Measurements from ENCODE around the gene VEZF1.

VEZF1 gene

GRCh38 chr17:57935833-57936807 is 51.9 kb downstream of the VEZF1 start:
- TF ChIP-seq, protein P1, sequence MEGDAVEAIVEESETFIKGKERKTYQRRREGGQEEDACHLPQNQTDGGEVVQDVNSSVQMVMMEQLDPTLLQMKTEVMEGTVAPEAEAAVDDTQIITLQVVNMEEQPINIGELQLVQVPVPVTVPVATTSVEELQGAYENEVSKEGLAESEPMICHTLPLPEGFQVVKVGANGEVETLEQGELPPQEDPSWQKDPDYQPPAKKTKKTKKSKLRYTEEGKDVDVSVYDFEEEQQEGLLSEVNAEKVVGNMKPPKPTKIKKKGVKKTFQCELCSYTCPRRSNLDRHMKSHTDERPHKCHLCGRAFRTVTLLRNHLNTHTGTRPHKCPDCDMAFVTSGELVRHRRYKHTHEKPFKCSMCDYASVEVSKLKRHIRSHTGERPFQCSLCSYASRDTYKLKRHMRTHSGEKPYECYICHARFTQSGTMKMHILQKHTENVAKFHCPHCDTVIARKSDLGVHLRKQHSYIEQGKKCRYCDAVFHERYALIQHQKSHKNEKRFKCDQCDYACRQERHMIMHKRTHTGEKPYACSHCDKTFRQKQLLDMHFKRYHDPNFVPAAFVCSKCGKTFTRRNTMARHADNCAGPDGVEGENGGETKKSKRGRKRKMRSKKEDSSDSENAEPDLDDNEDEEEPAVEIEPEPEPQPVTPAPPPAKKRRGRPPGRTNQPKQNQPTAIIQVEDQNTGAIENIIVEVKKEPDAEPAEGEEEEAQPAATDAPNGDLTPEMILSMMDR (IDR thresholded peaks at IDR 0.05; ENCODE audit: control extremely low read depth, extremely low read depth, low read depth, missing control alignments): no peak
- ChIA-PET POLR2A (no interaction called here), CTCF (interaction anchor here (0.6 to 1.7 kb wide), 5 partner anchors 9 to 61 kb away, joined by 3 to 5 read pairs (median 3); no protein-coding TSS in a partner anchor)
- no peak for DNase-seq (ENCODE audit: extremely low spot score)

DNA sequence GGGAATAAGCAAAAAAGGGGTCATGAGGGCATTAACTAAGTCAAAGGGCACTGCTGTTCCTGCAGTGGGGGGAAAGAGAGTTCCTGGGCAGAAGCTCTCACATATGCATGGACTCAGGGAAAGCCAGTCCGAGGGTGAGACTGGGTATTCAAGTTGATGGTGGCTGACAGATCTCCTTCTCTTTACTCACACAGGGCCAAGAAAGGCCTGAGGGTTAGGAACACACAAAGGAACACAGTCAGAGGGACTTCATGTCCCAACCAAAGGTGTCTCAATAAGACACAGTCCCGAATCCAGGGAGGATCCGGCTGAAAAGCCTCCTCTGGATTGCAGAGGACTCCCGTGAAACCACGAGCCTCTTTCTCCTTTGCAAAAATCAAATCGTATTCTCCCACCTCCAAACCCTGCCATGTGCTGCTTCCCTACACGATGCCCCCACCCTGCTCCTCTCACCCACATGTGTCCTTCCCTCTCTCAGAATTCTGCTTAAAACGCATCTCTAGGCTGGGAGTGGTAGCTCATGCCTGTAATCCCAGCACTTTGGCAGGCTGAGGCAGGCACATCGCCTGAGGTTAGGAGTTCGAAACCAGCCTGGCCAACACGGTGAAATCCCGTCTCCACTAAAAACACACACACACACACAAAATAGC is 56.4 kb downstream of the VEZF1 start:
- TF ChIP-seq, protein P1 (IDR thresholded peaks at IDR 0.05; ENCODE audit: control extremely low read depth, extremely low read depth, low read depth, missing control alignments): no peak
- DNase-seq (ENCODE audit: extremely low spot score): no peak
- CTCF ChIA-PET: interaction anchor here (1.0 to 1.5 kb wide), 5 partner anchors 11 to 32 kb away, joined by 3 to 4 read pairs (median 3); no protein-coding TSS in a partner anchor
- POLR2A ChIA-PET: no interaction called here

- TF ChIP-seq, protein P1 (IDR thresholded peaks at IDR 0.05; ENCODE audit: control extremely low read depth, extremely low read depth, low read depth, missing control alignments): no peak
- ChIA-PET POLR2A (no interaction called here), CTCF (interaction anchor here (1.0 to 1.5 kb wide), 3 partner anchors 14 to 31 kb away, joined by 3 read pairs; no protein-coding TSS in a partner anchor)
- no peak for DNase-seq (ENCODE audit: extremely low spot score)
These were observed 57.8 kb downstream of the VEZF1 start for GRCh38 chr17:57930239-57930638.

DNA sequence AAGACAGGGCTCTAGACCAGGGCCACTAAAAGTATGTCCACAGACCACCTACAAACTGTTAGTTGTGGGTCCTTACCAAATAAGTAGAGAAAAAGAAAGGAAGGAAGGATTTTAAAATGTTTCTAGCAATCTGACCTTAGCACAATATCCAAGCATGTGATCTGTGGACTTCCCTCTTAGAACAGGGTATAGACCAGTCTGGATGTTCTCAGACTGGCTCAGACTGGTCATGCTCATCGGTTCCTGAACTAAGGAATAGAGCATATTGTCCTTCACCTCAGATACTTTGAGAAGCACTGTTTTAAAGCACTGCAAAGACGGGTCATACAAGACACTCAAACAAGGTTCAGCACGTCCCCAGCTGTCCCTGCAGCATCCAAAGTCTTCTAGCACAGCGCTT is 58.7 kb downstream of the VEZF1 start:
- DNase-seq (ENCODE audit: extremely low spot score): no peak
- TF ChIP-seq, protein P1 (IDR thresholded peaks at IDR 0.05; ENCODE audit: control extremely low read depth, extremely low read depth, low read depth, missing control alignments): no peak
- CTCF ChIA-PET: no interaction called here
- POLR2A ChIA-PET: no interaction called here

- ChIA-PET POLR2A (no interaction called here), CTCF (no interaction called here)
- TF ChIP-seq, protein P1 (IDR thresholded peaks at IDR 0.05; ENCODE audit: control extremely low read depth, extremely low read depth, low read depth, missing control alignments): no peak
- DNase-seq (ENCODE audit: extremely low spot score): no peak
These were observed 59.1 kb downstream of the VEZF1 start for GRCh38 chr17:57928928-57929327.

GRCh38 chr17:57927048-57927723 is 60.9 kb downstream of the VEZF1 start:
- ChIA-PET CTCF (interaction anchor here (0.9 to 1.5 kb wide), 3 partner anchors 9 to 70 kb away, joined by 3 to 8 read pairs (median 3); no protein-coding TSS in a partner anchor), POLR2A (no interaction called here)
- TF ChIP-seq, protein P1 (IDR thresholded peaks at IDR 0.05; ENCODE audit: control extremely low read depth, extremely low read depth, low read depth, missing control alignments): no peak
- DNase-seq (ENCODE audit: extremely low spot score): no peak
